K562 (cell line): ENCODE measurements around the gene PRUNE1. TPM values are rescaled to one million over a fixed set of nuclear protein-coding genes. Genes with fewer than 3 reads are reported as not detected.

Experiments
- ATF6 ChIP-seq: sonication (generic); formaldehyde crosslinking; IDR thresholded peaks from 2 replicates; pipeline ENCODE4 v1.4.0; 2020; ENCODE audit warnings: mild to moderate bottlenecking, missing genetic modification reagents
- CLOCK ChIP-seq: fragments of 250-450 bp; sonication (Bioruptor Pico); IDR thresholded peaks from 2 replicates; pipeline ENCODE4 v1.4.0; 2020; ENCODE audit warnings: mild to moderate bottlenecking, moderate library complexity, borderline replicate concordance
- DDX20 ChIP-seq: fragments of 450-650 bp; IDR thresholded peaks from 2 replicates; pipeline ENCODE4 v1.6.1; 2016; ENCODE audit warnings: missing genetic modification characterization, low read depth, mild to moderate bottlenecking, missing compliant biosample characterization, moderate library complexity
- DPF2 ChIP-seq: fragments of 450-650 bp; IDR thresholded peaks from 2 replicates; pipeline ENCODE4 v1.6.1; 2016
- ESRRB ChIP-seq: fragments of 250-450 bp; sonication (Bioruptor Pico); IDR thresholded peaks from 2 replicates; pipeline ENCODE4 v1.5.0; 2020; ENCODE audit warnings: mild to moderate bottlenecking, moderate library complexity, borderline replicate concordance
- FOSL1 ChIP-seq: fragments of 200-800 bp; sonication (Bioruptor generic); conservative IDR thresholded peaks from 2 replicates; pipeline ENCODE4 v1.6.1; 2016; ENCODE audit warnings: missing genetic modification characterization, missing compliant biosample characterization
- FUS ChIP-seq: fragments of 200-400 bp; formaldehyde crosslinking; optimal IDR thresholded peaks from 2 replicates; pipeline ENCODE3; 2017; ENCODE audit warnings: low read depth, low read length
- HDAC3 ChIP-seq: fragments of 450-650 bp; IDR thresholded peaks from 2 replicates; pipeline ENCODE4 v1.6.1; 2018; ENCODE audit warnings: borderline replicate concordance, mild to moderate bottlenecking, moderate library complexity; ENCODE audit not compliant: partially characterized antibody
- PATZ1 ChIP-seq: fragments of 250-450 bp; sonication (Bioruptor Pico); IDR thresholded peaks from 2 replicates; pipeline ENCODE4 v1.5.0; 2020; ENCODE audit warnings: mild to moderate bottlenecking, borderline replicate concordance
- SMAD4 ChIP-seq: fragments of 250-450 bp; sonication (Bioruptor Pico); conservative IDR thresholded peaks from 2 replicates; pipeline ENCODE4 v1.8.0; 2021; ENCODE audit warnings: inconsistent platforms, mild to moderate bottlenecking, moderate library complexity
- TAF1 ChIP-seq: IDR thresholded peaks from 2 replicates; pipeline ENCODE4 v1.6.1; 2011; ENCODE audit warnings: mild to moderate bottlenecking, low read length, moderate library complexity; ENCODE audit not compliant: insufficient read depth, control insufficient read depth, severe bottlenecking; ENCODE audit errors: extremely low read depth
- TFAP4 ChIP-seq: sonication (generic); formaldehyde crosslinking; IDR thresholded peaks from 2 replicates; pipeline ENCODE4 v1.8.0; 2022; ENCODE audit warnings: missing genetic modification reagents, mild to moderate bottlenecking, moderate library complexity, borderline replicate concordance
- THRB ChIP-seq: fragments of 450-650 bp; formaldehyde crosslinking; conservative IDR thresholded peaks from 2 replicates; pipeline ENCODE4 v1.4.0; 2022; ENCODE audit warnings: mild to moderate bottlenecking, missing genetic modification characterization
- ZNF586 ChIP-seq: fragments of 450-650 bp; formaldehyde crosslinking; conservative IDR thresholded peaks from 2 replicates; pipeline ENCODE4 v1.4.0; 2020; ENCODE audit warnings: mild to moderate bottlenecking, moderate library complexity
- polyA plus RNA-seq, 8 experiments: library from polyadenylated mRNA; depleted of rRNA in 4 of 8; stranded (reverse) in 5 of 8; unstranded in 3 of 8; fragments of >200 nt; fragmentation: Nextera tagmentation in 2 of 8; fragmentation: Illumina TruSeq in 1 of 8; extraction: Ambion mirVana in 2 of 8; extraction: Trizol in 1 of 8; gene quantifications; 2 replicates each; pipeline versions ENCODE4 v1.2.1 to v1.2.3, GENCODE V29; 2011 to 2014; ENCODE audit warnings: inconsistent platforms in 1 of 8, missing spikeins in 1 of 8
- total RNA-seq, 7 experiments: library from RNA; depleted of rRNA in 6 of 7; stranded (reverse); fragments of >200 nt in 6 of 7; fragmentation: Illumina TruSeq in 2 of 7; extraction: Trizol in 2 of 7; gene quantifications; 2 replicates each; pipeline versions ENCODE4 v1.2.1 to v1.2.3, GENCODE V29; 2011 to 2021; ENCODE audit warnings: low replicate concordance in 1 of 7

The PRUNE1 gene
- total and polyA plus RNA-seq, 9 of the 15 experiments (the other 6 are each of a cell fraction or from before 2014, with no cell fraction given): 16.7 to 48.3 (median 26.2) TPM

- TF ChIP-seq DDX20 (tag) (no peak), TFAP4 (CRISPR knock-in tag) (peak; percentile 69; the same call in 1 of the 2 replicates), HDAC3 (peak; percentile 71), FOSL1 (peak; percentile 87), CLOCK (CRISPR knock-in tag) (no peak), THRB (CRISPR knock-in tag) (no peak), DPF2 (peak; percentile 97), ATF6 (no peak), PATZ1 (CRISPR knock-in tag) (peak; percentile 12; the same call in 1 of the 2 replicates), ZNF586 (CRISPR knock-in tag) (no peak), FUS (no peak), TAF1 (peak; percentile 44), SMAD4 (CRISPR knock-in tag) (no peak; the same call in none of the 2 replicates), ESRRB (0 out of 2 replicates have a peak, but pooled peaks have one; percentile 24)
These were observed 31.2 kb upstream of the PRUNE1 start (continued) for GRCh38 chr1:150976879-150977694.
